Caki2 (cell line): Measurements from ENCODE around the gene MYOF. TPM values are rescaled to one million over a fixed set of nuclear protein-coding genes. Genes with fewer than 3 reads are reported as not detected.
A peak's percentile ranks its signal among the peaks of the same experiment; 100 is the strongest.
"Not testable (repeated sequence)": the region's sequence is repeated elsewhere in the genome, so short reads cannot be mapped to it uniquely, and the experiment has no call there.

Experiments used
- DNase-seq: peaks from one replicate; pipeline ENCODE4 v3.0.0-alpha.2; 2015; ENCODE audit warnings: low read depth
- in situ Hi-C: cut with HindIII; loops from 2 replicates; pipeline ENCODE4 v1.10.0; 2016; ENCODE audit warnings: low sequenced_read_pairs, low pct_unique_long_range_greater_than_20kb, mixed read lengths
- total RNA-seq: library from RNA; depleted of rRNA; stranded (reverse); fragments of >200 nt; shearing (Covaris generic); gene quantifications from 2 replicates; pipeline ENCODE4 v1.2.3, GENCODE V29; 2014; ENCODE audit warnings: low replicate concordance

MYOF gene
- total RNA-seq, 1 experiment from 2014 or later: 83.1 TPM

- DNase-seq: no peak
- in situ Hi-C loops: no loop called here
Observed at GRCh38 chr10:93378997-93379730, 103.0 kb downstream of the MYOF start.

GRCh38 chr10:93378039-93378438, 104.1 kb downstream of the MYOF start:
- in situ Hi-C loops: no loop called here
- DNase-seq: no peak

DNA sequence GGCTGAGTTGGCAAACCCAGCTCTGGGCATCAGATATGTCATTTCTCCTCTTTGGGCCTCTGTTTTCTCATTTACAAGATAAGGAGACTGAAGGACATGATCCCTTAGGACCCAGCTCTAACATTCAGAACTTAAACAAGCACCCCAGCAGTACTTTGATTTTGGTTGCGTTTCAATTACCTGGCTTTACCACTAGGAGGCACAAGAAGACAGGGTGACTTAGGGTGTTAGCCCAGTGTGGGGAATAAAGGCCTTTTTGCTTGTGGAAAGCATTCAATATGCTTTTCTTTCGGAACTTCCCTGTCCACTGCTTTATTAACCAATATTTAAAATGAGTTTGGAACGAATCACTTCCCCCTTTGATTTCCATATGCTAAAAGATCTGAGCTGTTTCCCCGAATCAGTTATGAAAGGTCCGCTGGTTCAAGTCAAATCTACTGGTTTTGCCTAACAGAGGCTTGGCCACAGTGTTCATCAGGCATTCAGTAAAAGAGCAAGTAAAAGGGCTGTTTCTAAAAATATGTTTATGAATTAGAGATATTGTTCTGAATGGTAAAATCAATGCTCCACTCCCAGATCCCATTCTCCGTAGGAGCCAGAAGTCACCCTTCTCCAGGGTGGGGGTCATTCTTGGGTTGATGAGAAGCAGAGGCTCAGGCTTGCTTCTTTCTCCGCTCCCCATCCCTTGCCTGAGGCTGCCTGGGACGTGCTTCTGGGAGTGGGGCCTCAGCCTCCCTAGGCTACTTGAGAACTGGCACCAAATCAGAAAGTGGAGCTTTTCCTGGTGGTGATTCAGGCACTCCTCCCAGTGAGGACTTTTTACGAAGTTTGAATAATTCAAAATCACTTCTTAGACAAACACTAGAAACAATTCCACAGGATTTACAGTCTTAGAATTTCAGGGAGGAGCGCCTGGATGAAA, 105.5 kb downstream of the MYOF start:
- DNase-seq: peak; percentile 75
- in situ Hi-C loops: no loop called here

DNA sequence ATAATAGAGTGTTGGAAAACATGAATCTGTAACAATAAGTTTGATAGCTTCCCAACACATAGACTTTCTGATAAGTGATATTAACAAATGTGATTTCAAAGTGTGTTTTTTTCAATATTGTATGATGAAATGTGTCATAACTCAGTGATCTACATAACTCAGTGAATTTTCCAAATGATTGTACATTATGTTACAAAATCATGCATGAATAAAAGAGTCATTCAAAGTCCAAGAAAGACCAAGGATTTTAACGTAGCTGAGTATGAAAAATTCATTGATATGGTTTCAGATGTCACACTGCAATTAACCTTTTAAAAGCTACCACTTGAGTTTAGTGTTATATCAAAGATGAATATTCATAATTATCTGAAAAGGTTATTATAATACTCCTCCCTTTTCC, 111.2 kb downstream of the MYOF start:
- no peak for DNase-seq
- in situ Hi-C loops: no loop called here

DNA sequence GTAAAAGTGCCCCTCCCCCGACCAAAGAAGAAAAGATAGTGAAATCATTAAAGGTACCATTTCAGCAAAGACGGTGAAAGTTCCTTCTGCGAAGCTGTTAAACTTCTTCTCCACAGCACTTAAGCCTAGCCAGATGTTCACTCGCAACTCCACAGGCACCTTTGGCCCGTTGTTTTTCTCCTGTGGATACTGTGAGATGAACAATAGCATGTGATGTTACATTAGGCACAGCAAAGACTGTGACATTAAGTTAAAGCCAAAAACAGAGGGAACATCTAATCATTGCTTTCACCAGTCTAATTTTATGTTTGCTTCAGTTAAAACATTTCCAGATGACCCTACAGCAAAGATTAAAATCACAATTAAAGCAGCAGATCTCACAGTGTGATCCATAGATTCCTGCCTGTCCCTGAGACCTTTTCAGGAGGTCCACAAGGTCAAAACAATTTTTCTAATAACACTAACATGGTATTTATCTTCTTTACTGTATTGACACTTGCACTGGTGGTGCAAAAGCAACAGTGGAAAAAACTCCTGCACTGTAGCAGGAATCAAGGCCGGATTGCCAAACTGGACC, 112.5 kb downstream of the MYOF start:
- in situ Hi-C loops: no loop called here
- DNase-seq: no peak

DNA sequence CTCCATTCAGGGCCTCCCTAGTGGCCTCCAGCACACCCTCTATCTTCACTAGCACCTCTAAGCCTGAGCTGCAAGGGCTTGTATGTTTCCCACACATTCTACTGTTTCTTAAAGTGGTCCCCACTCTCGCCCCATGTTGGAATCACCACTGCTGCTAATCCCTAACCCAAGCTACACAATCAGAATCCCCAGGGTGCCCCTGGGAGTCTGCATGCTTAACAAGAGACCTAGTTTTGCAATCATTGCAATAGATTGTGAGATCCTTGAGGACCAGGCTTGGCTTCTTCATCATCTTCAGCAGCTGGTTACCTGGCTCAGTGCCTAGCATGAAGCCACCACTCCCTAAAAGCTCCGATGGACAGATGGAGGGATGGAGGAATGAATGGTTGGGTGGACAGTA, 113.9 kb downstream of the MYOF start:
- no peak for DNase-seq
- in situ Hi-C loops: no loop called here

DNA sequence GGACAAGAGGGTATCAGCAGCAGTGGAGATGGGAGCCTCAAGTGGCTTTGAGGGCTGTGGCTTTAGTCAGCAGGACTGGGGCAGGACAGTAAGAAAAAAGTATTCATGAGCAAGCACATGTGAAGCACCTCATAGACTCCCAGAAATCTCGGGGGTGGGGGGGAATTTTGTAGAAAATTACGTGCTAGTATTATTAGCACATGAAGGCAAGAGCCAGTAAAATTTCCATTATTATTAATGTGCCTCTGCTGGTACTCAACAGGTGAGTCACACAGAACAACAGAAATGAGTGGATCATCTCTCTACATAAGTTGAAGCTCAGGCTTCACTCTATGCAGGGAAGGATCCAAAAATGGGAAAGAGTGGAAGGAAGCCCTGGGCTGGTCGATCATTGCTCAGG, 114.5 kb downstream of the MYOF start:
- DNase-seq: no peak
- in situ Hi-C loops: no loop called here

DNA sequence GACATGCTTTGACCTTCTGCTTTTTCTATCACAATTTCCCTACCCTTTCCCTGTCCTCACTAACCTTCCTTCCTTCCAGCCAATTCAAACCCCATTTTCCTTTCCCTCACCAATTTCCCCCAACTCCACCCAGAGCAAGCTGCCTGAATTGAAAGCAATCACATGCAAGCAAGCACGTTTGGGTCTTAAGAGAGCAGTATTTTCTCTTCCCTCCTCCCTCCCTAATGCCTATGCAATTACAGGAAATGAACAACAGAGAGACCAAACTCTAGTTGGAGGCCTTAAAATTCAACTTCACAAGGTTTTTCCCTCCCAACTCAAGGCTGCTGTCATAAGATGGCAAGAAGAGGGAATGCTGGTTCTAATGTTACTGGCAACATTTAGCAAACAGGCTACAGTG, 117.2 kb downstream of the MYOF start:
- in situ Hi-C loops: no loop called here

DNA sequence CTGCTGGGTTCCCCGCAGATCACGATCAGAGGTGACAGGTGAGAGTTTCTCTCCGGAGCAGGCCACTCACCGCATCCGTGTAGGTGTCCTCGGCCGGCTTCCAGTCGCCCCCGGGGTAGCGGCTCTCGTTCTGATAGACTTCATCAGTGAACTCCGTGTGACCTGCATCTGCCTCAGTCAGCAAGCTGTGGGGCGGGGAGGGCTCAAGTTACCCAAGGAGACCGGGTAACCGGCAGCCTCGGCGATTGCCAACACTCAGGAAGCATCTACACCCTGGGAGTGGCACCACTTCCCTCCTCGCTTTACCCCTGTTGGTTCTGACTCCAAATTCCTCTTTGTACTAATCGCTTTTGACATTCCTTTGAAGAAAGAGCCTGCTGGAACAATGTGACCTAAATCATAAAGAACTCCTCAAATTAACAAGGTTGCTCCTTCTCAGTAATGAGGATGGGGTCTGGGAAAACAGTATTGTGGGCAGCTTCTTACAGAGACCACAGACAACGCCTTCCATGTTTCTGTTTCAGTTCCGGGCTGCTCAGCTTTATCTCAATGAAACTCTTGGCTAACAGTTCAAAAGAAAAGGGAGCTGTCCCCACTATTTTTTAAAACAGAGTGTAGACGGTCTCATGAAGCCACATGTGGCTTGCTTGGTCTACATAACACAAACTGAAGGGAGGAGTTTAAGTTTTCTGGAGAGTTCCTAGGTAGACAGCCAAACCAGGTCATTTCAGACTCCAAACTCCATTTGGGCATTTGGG, 118.1 kb downstream of the MYOF start:
- in situ Hi-C loops: no loop called here
- DNase-seq: no peak

More for the DNA sequence above, 117.2 kb downstream of the MYOF start:
- no peak for DNase-seq

GRCh38 chr10:93358398-93358797, 123.7 kb downstream of the MYOF start:
- in situ Hi-C loops, DNase-seq: not testable (repeated sequence)

GRCh38 chr10:93357680-93358079, 124.5 kb downstream of the MYOF start:
- DNase-seq: peak; percentile 8
- in situ Hi-C loops: no loop called here

GRCh38 chr10:93356516-93356915, 125.6 kb downstream of the MYOF start:
- no peak for DNase-seq
- in situ Hi-C loops: no loop called here

GRCh38 chr10:93352638-93353383, 129.3 kb downstream of the MYOF start:
- in situ Hi-C loops: no loop called here
- peak; percentile 22 for DNase-seq

DNA sequence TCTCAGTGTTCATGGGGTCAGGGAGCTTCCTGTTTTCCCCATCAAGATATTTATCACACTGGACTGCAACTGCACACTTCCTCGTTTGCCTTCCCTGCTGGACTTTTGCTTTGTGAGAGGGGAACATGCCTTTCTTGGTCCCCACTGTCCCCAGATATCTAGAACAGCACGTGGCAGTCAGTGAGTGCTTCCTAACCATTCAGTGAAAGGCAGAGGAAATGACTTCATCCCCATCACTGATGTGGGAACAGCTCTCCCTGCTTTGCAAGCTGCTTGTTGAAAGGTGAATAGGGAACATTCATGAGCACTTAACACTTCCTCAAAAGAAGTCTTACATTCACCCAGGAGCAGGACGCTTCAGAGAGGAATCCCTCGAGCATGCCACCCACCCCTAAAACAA, 135.4 kb downstream of the MYOF start:
- no peak for DNase-seq
- in situ Hi-C loops: no loop called here

- in situ Hi-C loops: no loop called here
- no peak for DNase-seq
Observed at GRCh38 chr10:93346108-93346507, 136.0 kb downstream of the MYOF start.

- in situ Hi-C loops: no loop called here
- no peak for DNase-seq
Observed at GRCh38 chr10:93344691-93345090, 137.4 kb downstream of the MYOF start.

DNA sequence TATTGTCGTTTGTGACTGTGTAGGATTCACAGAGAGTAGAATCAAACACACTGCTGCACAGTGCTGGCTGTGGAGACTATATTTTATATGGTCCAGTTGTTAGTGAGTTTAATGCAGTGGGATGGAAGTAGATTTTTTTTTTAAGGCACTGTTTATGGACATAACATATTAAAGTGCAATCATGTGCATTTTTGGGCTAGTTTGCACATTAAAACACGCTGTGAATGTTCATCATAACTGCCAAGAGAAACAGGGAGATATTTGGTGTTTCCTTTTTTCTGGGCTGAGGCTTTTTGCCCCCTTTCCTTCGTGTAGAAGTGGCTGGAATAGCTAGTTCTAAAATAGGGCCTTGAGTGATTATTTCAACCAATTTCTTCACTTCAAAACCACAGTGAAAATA, 139.2 kb downstream of the MYOF start:
- in situ Hi-C loops: no loop called here
- no peak for DNase-seq

DNA sequence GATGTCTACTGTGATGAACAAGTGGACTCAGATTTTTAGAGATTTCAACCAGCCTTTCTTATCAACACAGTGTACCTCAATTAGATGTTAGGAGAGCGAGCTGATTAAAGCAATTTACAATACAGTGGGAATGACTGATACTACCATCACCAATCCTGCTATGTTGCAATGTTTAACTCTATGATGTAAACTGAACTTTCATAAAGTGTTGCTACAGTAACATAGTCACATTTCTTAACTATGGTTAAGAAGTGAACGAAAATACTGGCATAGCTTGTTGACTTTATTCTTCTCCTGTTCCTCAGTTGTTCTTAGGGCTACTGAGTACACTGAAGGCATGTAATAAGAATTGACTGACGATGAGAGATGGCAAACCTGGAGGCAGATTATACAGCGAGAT, 139.8 kb downstream of the MYOF start:
- no peak for DNase-seq
- in situ Hi-C loops: no loop called here
